HEK293 (cell line): ENCODE data around the gene WWOX.

Experiments
- CTCF ChIA-PET: fragments of 350-600 bp; formaldehyde crosslinking; extraction: SDS; loops from one replicate; lab custom pipeline; 2021; ENCODE audit warnings: antibody characterized with exemption; lab: Yijun Ruan, JAX
- POLR2A ChIA-PET: fragments of 300-600 bp; formaldehyde crosslinking; extraction: SDS; loops from one replicate; lab custom pipeline; 2020; ENCODE audit warnings: antibody characterized with exemption, inconsistent platforms; lab: Yijun Ruan, JAX
- H3K27ac ChIP-seq: fragments of 200-500 bp; sonication (Bioruptor generic); 2 replicates; pipeline ENCODE4 v1.5.1; 2014; ENCODE audit warnings: low read depth, low read length, control low read depth, inconsistent platforms; ENCODE audit errors: extremely low read depth
- H3K36me3 ChIP-seq, 2 experiments: fragments of 200-500 bp in 1 of 2; sonication (Bioruptor generic) in 1 of 2; 1 replicate in 1 of 2; 2 replicates in 1 of 2; pipeline ENCODE4 v1.5.1; 2014 to 2017; ENCODE audit warnings: inconsistent platforms in 2 of 2, low read length in 2 of 2; ENCODE audit not compliant: control insufficient read depth in 2 of 2, insufficient read depth in 1 of 2
- H3K4me1 ChIP-seq: fragments of 200-500 bp; sonication (Bioruptor generic); 2 replicates; pipeline ENCODE4 v1.5.1; 2014; ENCODE audit warnings: mild to moderate bottlenecking, low read length, inconsistent platforms; ENCODE audit not compliant: control insufficient read depth, insufficient read depth
- H3K4me3 ChIP-seq: 2 replicates; pipeline ENCODE4 v1.5.1; 2011; ENCODE audit warnings: low read depth, mild to moderate bottlenecking, control low read depth, low read length, moderate library complexity
- H3K9me3 ChIP-seq: fragments of 200-500 bp; sonication (Bioruptor generic); 2 replicates; pipeline ENCODE4 v1.5.1; 2014; ENCODE audit warnings: low read depth, low read length, inconsistent platforms; ENCODE audit not compliant: control insufficient read depth, insufficient read depth
- GLIS2 ChIP-seq: fragments of 450-650 bp; formaldehyde crosslinking; IDR thresholded peaks from 2 replicates; pipeline ENCODE4 v1.5.1; 2016; ENCODE audit warnings: missing biosample characterization, missing genetic modification characterization
- HIC1 ChIP-seq: fragments of 450-650 bp; formaldehyde crosslinking; IDR thresholded peaks from 2 replicates; pipeline ENCODE4 v1.5.1; 2016; ENCODE audit warnings: missing biosample characterization, missing genetic modification characterization
- PRDM10 ChIP-seq: fragments of 450-650 bp; formaldehyde crosslinking; IDR thresholded peaks from 2 replicates; pipeline ENCODE4 v1.5.1; 2016; ENCODE audit warnings: missing biosample characterization, missing genetic modification characterization
- PRDM4 ChIP-seq: fragments of 450-650 bp; formaldehyde crosslinking; IDR thresholded peaks from 2 replicates; pipeline ENCODE4 v1.5.1; 2017; ENCODE audit warnings: missing biosample characterization, missing genetic modification characterization
- SETDB1 ChIP-seq: IDR thresholded peaks from one replicate; pipeline ENCODE4 v1.6.1; 2017; ENCODE audit warnings: mild to moderate bottlenecking, low read length, moderate library complexity, mixed read lengths; ENCODE audit not compliant: insufficient read length
- ZBTB17 ChIP-seq: fragments of 450-650 bp; formaldehyde crosslinking; IDR thresholded peaks from 2 replicates; pipeline ENCODE4 v1.5.1; 2016; ENCODE audit warnings: missing biosample characterization, missing genetic modification characterization
- ZBTB20 ChIP-seq: fragments of 450-650 bp; formaldehyde crosslinking; IDR thresholded peaks from 2 replicates; pipeline ENCODE4 v1.5.1; 2016; ENCODE audit warnings: missing biosample characterization, missing genetic modification characterization
- ZBTB21 ChIP-seq: fragments of 450-650 bp; formaldehyde crosslinking; IDR thresholded peaks from 2 replicates; pipeline ENCODE4 v1.5.1; 2017; ENCODE audit warnings: missing biosample characterization, missing genetic modification characterization
- ZFP37 ChIP-seq: fragments of 450-650 bp; formaldehyde crosslinking; IDR thresholded peaks from 2 replicates; pipeline ENCODE4 v1.5.1; 2016; ENCODE audit warnings: missing biosample characterization, missing genetic modification characterization
- ZNF10 ChIP-seq: fragments of 450-650 bp; formaldehyde crosslinking; IDR thresholded peaks from 2 replicates; pipeline ENCODE4 v1.5.1; 2017; ENCODE audit warnings: missing biosample characterization, missing genetic modification characterization
- ZNF148 ChIP-seq: fragments of 450-650 bp; formaldehyde crosslinking; IDR thresholded peaks from 2 replicates; pipeline ENCODE4 v1.5.0; 2017; ENCODE audit warnings: missing biosample characterization, missing genetic modification characterization, borderline replicate concordance
- ZNF157 ChIP-seq: fragments of 450-650 bp; formaldehyde crosslinking; IDR thresholded peaks from 2 replicates; pipeline ENCODE4 v1.5.1; 2016; ENCODE audit warnings: missing biosample characterization, missing genetic modification characterization
- ZNF23 ChIP-seq: fragments of 450-650 bp; formaldehyde crosslinking; IDR thresholded peaks from 2 replicates; pipeline ENCODE4 v1.5.1; 2016; ENCODE audit warnings: missing biosample characterization, missing genetic modification characterization, borderline replicate concordance
- ZNF248 ChIP-seq: fragments of 450-650 bp; formaldehyde crosslinking; IDR thresholded peaks from 2 replicates; pipeline ENCODE4 v1.5.1; 2017; ENCODE audit warnings: missing biosample characterization, missing genetic modification characterization
- ZNF362 ChIP-seq: fragments of 450-650 bp; formaldehyde crosslinking; IDR thresholded peaks from 2 replicates; pipeline ENCODE4 v1.5.1; 2016; ENCODE audit warnings: missing biosample characterization, missing genetic modification characterization
- ZNF404 ChIP-seq: fragments of 450-650 bp; formaldehyde crosslinking; IDR thresholded peaks from 2 replicates; pipeline ENCODE4 v1.5.1; 2017; ENCODE audit warnings: missing biosample characterization, missing genetic modification characterization
- ZNF48 ChIP-seq: fragments of 450-650 bp; formaldehyde crosslinking; IDR thresholded peaks from 2 replicates; pipeline ENCODE4 v1.5.1; 2016; ENCODE audit warnings: missing biosample characterization, missing genetic modification characterization
- ZNF514 ChIP-seq: fragments of 450-650 bp; formaldehyde crosslinking; IDR thresholded peaks from 2 replicates; pipeline ENCODE4 v1.5.1; 2016; ENCODE audit warnings: missing biosample characterization, missing genetic modification characterization
- ZNF530 ChIP-seq: fragments of 450-650 bp; formaldehyde crosslinking; IDR thresholded peaks from 2 replicates; pipeline ENCODE4 v1.5.1; 2016; ENCODE audit warnings: low read depth, missing biosample characterization, missing genetic modification characterization
- ZNF596 ChIP-seq: fragments of 450-650 bp; IDR thresholded peaks from 2 replicates; pipeline ENCODE4 v1.5.0; 2018; ENCODE audit warnings: missing biosample characterization, mild to moderate bottlenecking, missing genetic modification characterization, moderate library complexity
- ZNF692 ChIP-seq: fragments of 450-650 bp; formaldehyde crosslinking; IDR thresholded peaks from 2 replicates; pipeline ENCODE4 v1.5.1; 2016; ENCODE audit warnings: missing biosample characterization, missing genetic modification characterization
- ZSCAN16 ChIP-seq: fragments of 450-650 bp; formaldehyde crosslinking; IDR thresholded peaks from 2 replicates; pipeline ENCODE4 v1.5.1; 2016; ENCODE audit warnings: missing biosample characterization, missing genetic modification characterization

Gene WWOX

GRCh38 chr16:78562650-78563049 is 463.2 kb downstream of the WWOX start:
- TF ChIP-seq HIC1 (tag by site-specific recombination) (no peak), ZNF248 (tag by site-specific recombination) (no peak), ZNF692 (tag by site-specific recombination) (no peak), ZBTB17 (tag by site-specific recombination) (no peak), ZNF362 (no peak)
- no peak overlapping the region for H3K27ac ChIP-seq
- ChIA-PET CTCF (interaction anchor here (1.0 kb wide), 1 partner anchor 122 kb away, joined by 3 read pairs; no protein-coding TSS in a partner anchor), POLR2A (no interaction called here)
- no peak overlapping the region for H3K4me3 ChIP-seq
- H3K9me3 ChIP-seq, result no peaks in the 10 kb centered on the region
- H3K4me1 ChIP-seq, result no peaks in the 10 kb centered on the region
- no peaks in the 10 kb centered on the region for H3K36me3 ChIP-seq

GRCh38 chr16:78563905-78564304 is 464.5 kb downstream of the WWOX start:
- no peaks in the 10 kb centered on the region for H3K9me3 ChIP-seq
- H3K36me3 ChIP-seq, result no peaks in the 10 kb centered on the region
- H3K27ac ChIP-seq, result no peak overlapping the region
- CTCF ChIA-PET, result interaction anchor here (0.6 kb wide), 1 partner anchor 29 kb away, joined by 3 read pairs; no protein-coding TSS in a partner anchor
- H3K4me1 ChIP-seq, result no peaks in the 10 kb centered on the region
- no peak overlapping the region for H3K4me3 ChIP-seq
- POLR2A ChIA-PET, result interaction anchor here (0.6 kb wide), 1 partner anchor 126 kb away, joined by 4 read pairs; no protein-coding TSS in a partner anchor
- TF ChIP-seq ZNF148 (tag by site-specific recombination) (no peak), ZNF10 (tag by site-specific recombination) (no peak), SETDB1 (peak; percentile 54), ZNF514 (no peak), ZNF23 (tag by site-specific recombination) (no peak), ZFP37 (tag by site-specific recombination) (no peak), ZNF596 (tag by site-specific recombination) (no peak), ZSCAN16 (no peak), ZNF157 (no peak), ZNF530 (no peak), ZNF48 (tag by site-specific recombination) (no peak), PRDM4 (tag by site-specific recombination) (no peak), PRDM10 (tag by site-specific recombination) (no peak), ZBTB21 (no peak), ZNF404 (tag by site-specific recombination) (no peak), ZBTB20 (no peak), GLIS2 (tag by site-specific recombination) (no peak)
